Stimulated activated CD4-positive, alpha-beta T cell treated with anti-CD3 and anti-CD28 coated beads, Interleukin-15, amount 100 ng/mL, for 24 hours (primary cell): ENCODE measurements around the gene KSR1.

Experiments
- DNase-seq: peaks from one replicate; pipeline ENCODE4 v3.0.0-alpha.2; 2020

Gene KSR1

GRCh38 chr17:27575096-27575911 lies 119.1 kb downstream of the KSR1 start:
- DNase-seq = no peak

GRCh38 chr17:27575912-27576252 lies 119.6 kb downstream of the KSR1 start:
- no peak for DNase-seq

DNA sequence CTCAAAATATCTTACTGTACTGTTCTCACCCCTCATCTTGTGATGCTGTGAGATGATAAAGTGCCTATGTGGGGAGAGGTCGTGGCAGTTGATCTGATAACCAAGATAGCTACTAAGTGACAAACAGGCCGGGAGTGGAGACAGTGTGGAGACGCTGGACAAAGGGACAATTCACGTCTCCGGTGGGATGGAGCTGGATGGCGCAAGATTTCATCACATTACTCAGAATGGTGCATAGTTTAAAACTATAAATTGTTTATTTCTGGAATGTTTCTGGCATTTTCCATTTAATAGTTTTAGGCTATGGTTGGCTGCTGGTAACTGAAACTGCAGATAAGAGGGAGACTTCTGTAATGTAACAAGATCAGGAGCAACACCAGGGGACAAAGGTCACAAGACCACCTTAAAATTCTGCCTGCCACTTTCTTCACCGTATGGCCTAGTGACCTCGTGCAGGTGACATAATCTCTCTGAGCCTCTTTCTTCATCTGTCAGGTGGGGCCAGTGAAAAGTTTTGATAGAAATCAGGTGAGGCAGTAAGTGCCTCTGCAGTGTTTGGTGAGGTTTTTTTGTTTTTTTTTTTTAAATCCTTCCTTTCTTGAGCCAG lies 120.3 kb downstream of the KSR1 start:
- DNase-seq = no peak

GRCh38 chr17:27577121-27577761 lies 121.0 kb downstream of the KSR1 start:
- no peak for DNase-seq

GRCh38 chr17:27577884-27578717 lies 121.9 kb downstream of the KSR1 start:
- no peak for DNase-seq

GRCh38 chr17:27578718-27579085 lies 122.5 kb downstream of the KSR1 start:
- peak; percentile 79 for DNase-seq

- no peak for DNase-seq
Measured at GRCh38 chr17:27579304-27579703, 123.1 kb downstream of the KSR1 start.

DNA sequence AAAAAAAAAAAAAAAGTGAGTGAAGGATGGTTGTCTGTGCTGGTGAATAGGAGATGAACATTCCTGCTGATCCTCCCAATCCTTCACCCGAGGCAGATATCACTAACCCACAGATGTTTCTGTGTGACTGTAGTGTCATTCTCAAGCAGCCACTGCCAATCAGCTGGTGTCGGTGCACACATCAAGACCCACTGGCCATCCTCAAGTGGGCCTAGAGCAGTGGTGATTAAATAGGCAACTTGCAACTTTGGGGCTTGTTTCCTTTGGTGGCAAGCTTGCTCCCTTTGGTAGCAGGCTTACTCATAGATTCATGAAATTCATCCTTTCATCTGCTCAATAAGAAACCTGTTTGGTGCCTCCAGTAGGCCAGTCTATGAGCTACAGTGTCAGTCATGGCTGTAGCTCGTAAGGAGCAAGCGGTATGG lies 123.7 kb downstream of the KSR1 start:
- peak; percentile 44 for DNase-seq

DNA sequence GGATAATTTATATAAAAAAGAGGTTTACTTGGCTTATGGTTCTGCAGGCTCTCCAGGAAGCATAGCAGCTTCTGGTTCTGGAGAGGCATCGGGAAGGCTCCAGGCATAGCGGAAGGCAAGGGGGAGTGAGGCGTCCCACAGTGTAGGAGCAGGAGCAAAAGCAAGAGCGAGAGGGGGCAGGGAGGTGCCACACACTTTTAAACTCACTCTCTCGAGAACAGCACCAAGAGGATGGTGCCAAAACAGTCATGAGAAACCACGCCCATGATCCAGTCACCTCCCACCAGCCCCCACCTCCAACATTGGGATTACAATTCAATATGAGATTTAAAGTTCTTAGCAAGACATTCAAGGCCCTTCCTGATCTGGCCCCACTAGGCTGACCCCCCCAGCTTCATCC lies 124.8 kb downstream of the KSR1 start:
- DNase-seq = no peak

- DNase-seq = no peak
Measured at GRCh38 chr17:27582696-27583095, 126.4 kb downstream of the KSR1 start.

DNA sequence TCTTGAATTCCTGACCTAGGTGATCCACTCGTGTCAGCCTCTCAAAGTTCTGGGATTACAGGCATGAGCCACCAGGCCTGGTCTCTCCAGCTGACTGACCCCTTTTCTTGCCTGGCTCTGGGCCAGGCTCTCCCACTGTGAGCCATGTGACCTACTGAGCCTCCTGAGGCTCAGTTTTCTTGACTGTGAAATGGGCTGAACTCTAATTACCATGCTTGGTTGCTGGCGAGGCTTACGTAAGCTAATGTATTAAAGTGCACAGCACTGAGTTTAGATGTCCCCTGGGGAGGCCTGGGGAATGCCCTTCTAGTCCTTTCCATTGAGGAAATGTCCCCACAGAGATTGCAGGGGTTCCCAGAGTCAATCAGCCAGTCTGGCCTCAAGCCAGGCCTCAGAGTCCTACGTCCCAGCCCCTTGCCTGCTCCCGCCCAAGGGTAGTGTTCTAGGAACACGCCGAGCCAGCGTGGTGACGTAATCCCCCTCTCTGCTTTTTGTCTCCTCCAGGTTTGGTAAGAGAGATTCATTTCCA lies 129.0 kb downstream of the KSR1 start:
- no peak for DNase-seq

GRCh38 chr17:27585792-27586191 lies 129.5 kb downstream of the KSR1 start:
- DNase-seq = no peak

DNA sequence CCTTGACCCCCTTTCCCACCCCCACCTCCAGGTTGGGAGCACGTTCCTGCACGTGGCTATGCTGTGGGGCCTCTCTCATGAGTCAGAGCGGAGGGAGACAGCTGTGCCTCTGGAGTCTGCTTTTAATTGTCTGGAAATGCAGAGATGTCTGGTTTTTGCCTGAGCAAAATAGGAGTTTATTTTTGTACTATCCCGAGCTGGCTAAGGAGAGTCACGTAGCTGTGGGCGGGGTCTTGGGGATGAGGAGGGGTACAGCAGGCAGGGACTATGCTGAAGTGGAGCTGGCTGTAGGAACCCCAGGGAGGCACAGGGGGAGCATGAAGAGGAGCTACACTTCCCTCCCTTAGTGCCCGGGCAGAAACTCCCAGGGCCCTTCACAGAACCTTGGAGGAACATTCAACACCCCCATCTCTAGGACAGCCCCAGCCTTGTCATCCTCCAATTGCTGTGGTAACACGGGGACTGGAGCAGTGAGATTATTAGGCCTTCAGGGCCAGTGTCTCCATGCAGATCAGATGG lies 130.0 kb downstream of the KSR1 start:
- DNase-seq = no peak

GRCh38 chr17:27588354-27588753 lies 132.1 kb downstream of the KSR1 start:
- no peak for DNase-seq

DNA sequence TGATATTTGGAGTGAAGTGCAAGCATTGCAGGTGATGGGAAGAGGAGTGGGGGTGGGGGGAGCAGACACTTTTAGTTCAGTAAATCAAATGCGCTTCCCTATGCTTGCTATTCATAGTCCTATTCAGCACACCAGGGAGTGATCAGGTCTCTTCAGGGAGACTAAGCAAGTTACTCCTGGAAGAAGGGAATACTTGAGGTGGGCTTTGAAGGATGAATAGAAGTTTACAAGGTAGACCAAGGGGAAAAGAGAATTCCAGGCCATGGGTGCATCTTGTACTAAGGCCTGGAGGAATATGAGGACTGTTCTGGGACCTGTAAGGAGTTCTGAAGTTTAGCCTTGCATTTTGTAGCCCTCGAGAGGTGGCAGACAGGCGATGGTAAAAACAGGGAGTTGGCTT lies 134.6 kb downstream of the KSR1 start:
- DNase-seq = no peak

GRCh38 chr17:27591986-27592385 lies 135.7 kb downstream of the KSR1 start:
- no peak for DNase-seq

DNA sequence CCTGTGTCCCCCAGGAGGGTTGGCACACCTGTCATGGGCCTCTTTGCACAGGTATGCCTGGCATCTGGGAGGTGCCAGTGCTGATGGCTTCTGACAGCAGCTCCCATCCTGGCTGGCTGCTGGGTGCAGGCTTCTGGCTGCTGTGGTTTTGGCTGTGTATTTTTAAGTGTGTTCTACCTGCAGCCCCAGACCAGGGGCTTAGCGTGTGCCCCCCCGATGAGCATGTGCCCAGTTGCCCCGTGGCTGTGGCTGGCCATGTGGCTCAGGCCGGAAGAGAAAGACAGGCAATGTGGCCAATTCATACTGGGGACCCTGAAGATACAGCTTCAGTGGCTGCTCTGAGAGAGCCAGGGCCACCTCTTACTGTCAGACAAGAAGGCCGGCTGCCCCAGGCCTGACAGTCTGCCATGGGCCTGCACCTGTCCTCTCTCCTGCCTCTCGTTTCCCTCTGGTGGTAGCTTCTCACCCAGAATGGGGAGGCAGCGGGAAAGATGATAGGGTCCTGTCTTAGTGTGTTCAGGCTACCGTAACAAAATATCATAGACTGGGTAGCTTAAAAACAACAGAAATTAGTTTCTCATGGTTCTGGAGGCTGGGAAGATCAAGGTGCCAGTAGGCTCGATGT lies 137.1 kb downstream of the KSR1 start:
- no peak for DNase-seq

- no peak for DNase-seq
Measured at GRCh38 chr17:27593857-27594255, 137.6 kb downstream of the KSR1 start.

DNA sequence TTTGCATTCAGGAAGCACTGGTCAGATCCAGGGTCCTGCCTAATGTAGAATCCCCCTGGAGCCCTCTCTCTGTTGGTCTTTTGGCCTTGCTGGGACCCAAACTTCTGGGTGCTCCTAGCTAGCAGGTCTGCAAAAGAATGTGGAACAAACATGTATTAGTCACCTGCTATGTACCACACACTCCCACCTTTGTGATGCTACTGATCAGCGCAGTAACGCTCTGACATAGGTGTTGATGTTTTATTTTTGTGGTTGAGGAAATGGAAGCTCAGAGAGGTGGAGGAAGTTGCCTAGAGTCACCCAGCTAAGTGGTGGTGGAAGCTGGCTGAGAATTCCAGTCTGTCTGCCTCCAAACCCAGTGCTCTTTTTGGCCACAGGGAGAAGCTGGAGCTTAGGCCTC lies 139.0 kb downstream of the KSR1 start:
- DNase-seq = no peak

DNA sequence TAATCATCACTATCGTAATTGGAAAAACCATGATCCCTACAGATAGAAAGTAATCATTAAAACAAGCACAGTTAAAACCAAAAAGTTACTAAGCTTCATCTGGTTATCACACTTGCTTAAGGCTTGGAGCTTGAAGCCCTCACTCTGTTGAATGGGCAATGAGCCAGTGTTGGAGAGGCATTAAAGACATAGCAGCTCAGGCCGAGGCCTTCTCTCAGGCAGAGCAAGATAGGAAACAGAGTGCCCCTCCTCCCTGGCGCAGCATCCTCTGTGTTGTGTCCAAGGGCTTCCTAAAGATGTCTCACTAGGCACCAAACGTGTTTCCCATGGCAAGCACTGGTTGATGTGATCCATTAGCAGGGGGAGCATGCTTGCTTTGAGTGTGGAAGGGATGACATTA lies 139.8 kb downstream of the KSR1 start:
- no peak for DNase-seq

- DNase-seq = no peak
Measured at GRCh38 chr17:27596566-27597187, 140.4 kb downstream of the KSR1 start.

DNA sequence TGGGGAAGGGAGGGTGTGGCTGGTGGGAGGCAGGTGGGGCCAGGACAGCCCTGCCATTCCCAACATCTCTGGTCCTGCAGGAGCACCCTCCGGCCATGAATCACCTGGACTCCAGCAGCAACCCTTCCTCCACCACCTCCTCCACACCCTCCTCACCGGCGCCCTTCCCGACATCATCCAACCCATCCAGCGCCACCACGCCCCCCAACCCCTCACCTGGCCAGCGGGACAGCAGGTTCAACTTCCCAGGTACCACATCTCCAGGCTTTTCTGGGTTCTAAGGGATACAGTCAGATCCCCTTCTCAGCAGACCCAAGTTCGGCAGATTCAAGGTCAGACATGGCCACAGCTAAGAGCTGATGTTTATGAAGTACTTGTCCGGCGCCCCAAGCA lies 140.9 kb downstream of the KSR1 start:
- DNase-seq = no peak
